Naive B cell (primary cell): ENCODE results near the gene OR51I1. TPM values are rescaled to one million over a fixed set of nuclear protein-coding genes. Genes with fewer than 3 reads are reported as not detected.

ENCODE experiments used
- ATAC-seq, 2 donors: fragments of 150-1000 bp; cut with Tn5 transposase; 2 replicates each; pipeline ENCODE4 v1.10.0; 2021; ENCODE audit warnings: low read depth in 2 of 2, mild to moderate bottlenecking in 2 of 2, moderate library complexity in 2 of 2
- DNase-seq: peaks from one replicate; pipeline ENCODE4 v3.0.0; 2022
- H3K27ac Mint-ChIP-seq, 6 donors: one replicate each; pipeline ENCODE4 v1.8.0; 2020 to 2022; ENCODE audit warnings: mild to moderate bottlenecking in 6 of 6, mixed read lengths in 6 of 6, moderate library complexity in 5 of 6, inconsistent platforms in 2 of 6
- H3K27me3 Mint-ChIP-seq, 3 donors: one replicate each; pipeline ENCODE4 v1.8.0; 2021 to 2022; ENCODE audit warnings: mixed read lengths in 3 of 3, mild to moderate bottlenecking in 1 of 3
- H3K36me3 Mint-ChIP-seq, 2 donors: one replicate each; pipeline ENCODE4 v1.8.0; 2020 to 2022; ENCODE audit warnings: mixed read lengths in 2 of 2, inconsistent platforms in 1 of 2, mild to moderate bottlenecking in 1 of 2
- H3K4me1 Mint-ChIP-seq, 3 donors: one replicate each; pipeline ENCODE4 v1.8.0; 2020 to 2022; ENCODE audit warnings: mixed read lengths in 3 of 3, inconsistent platforms in 1 of 3, mild to moderate bottlenecking in 1 of 3, moderate library complexity in 1 of 3
- H3K4me3 Mint-ChIP-seq, 8 donors: one replicate each; pipeline ENCODE4 v1.8.0; 2020 to 2022; ENCODE audit warnings: mild to moderate bottlenecking in 8 of 8, mixed read lengths in 8 of 8, moderate library complexity in 8 of 8, inconsistent platforms in 2 of 8
- H3K9me3 Mint-ChIP-seq, 7 donors: one replicate each; pipeline ENCODE4 v1.8.0; 2020 to 2022; ENCODE audit warnings: mixed read lengths in 7 of 7, mild to moderate bottlenecking in 5 of 7, inconsistent platforms in 2 of 7, moderate library complexity in 1 of 7
- polyA plus RNA-seq, 6 donors: library from polyadenylated mRNA; unstranded; fragments of 300-500 nt; fragmentation: Illumina TruSeq; gene quantifications; one replicate each; pipeline ENCODE4 v1.2.3, GENCODE V29; 2021; ENCODE audit warnings: low read depth in 6 of 6

Gene OR51I1
- not detected for polyA plus RNA-seq

GRCh38 chr11:5441414-5441813, at the start of gene OR51I1:
TSS of gene OR51I1 (minus strand) at chr11:5441514. CDS start at chr11:5441514, 0 bp downstream.
- no peak within 1 kb of the TSS for H3K4me3 Mint-ChIP-seq
- no peaks in the 10 kb centered on the region for H3K4me1 Mint-ChIP-seq
- ATAC-seq = no peak
- peaks cover 0 to 10% (median 0%) of the 10 kb centered on the region in 7 donors for H3K9me3 Mint-ChIP-seq
- no peak for DNase-seq
- no peaks in the 10 kb centered on the region for H3K36me3 Mint-ChIP-seq
- no peak within 1 kb of the TSS for H3K27ac Mint-ChIP-seq
- H3K27me3 Mint-ChIP-seq = peaks cover 17 to 28% (median 18%) of the 10 kb centered on the region in 3 donors

GRCh38 chr11:5489576-5490357, 48.5 kb upstream of the OR51I1 start:
- no peaks in the 10 kb centered on the region for H3K36me3 Mint-ChIP-seq
- H3K4me1 Mint-ChIP-seq = no peaks in the 10 kb centered on the region
- no peak for ATAC-seq
- no peak overlapping the region for H3K27ac Mint-ChIP-seq
- no peaks in the 10 kb centered on the region for H3K9me3 Mint-ChIP-seq
- H3K27me3 Mint-ChIP-seq = peaks cover 0 to 15% (median 5%) of the 10 kb centered on the region in 3 donors
- no peak overlapping the region for H3K4me3 Mint-ChIP-seq
- no peak for DNase-seq

GRCh38 chr11:5488798-5489399, 47.6 kb upstream of the OR51I1 start:
- no peak for ATAC-seq
- Mint-ChIP-seq H3K27me3 (peaks cover 2 to 8% (median 5%) of the 10 kb centered on the region in 3 donors), H3K4me1 (no peaks in the 10 kb centered on the region), H3K27ac (no peak overlapping the region), H3K4me3 (no peak overlapping the region), H3K9me3 (peaks cover 0 to 2% (median under 1%) of the 10 kb centered on the region in 7 donors), H3K36me3 (no peaks in the 10 kb centered on the region)
- no peak for DNase-seq

GRCh38 chr11:5488385-5488784, 47.1 kb upstream of the OR51I1 start, which contains the start of gene OR52D1:
TSS of gene OR52D1 (plus strand) at chr11:5488685. CDS start at chr11:5488707, 22 bp downstream.
- Mint-ChIP-seq H3K4me3 (no peak within 1 kb of the TSS), H3K4me1 (no peaks in the 10 kb centered on the region), H3K27me3 (peaks cover 5 to 7% (median 6%) of the 10 kb centered on the region in 3 donors), H3K27ac (no peak within 1 kb of the TSS), H3K9me3 (peaks cover 0 to 4% (median 1%) of the 10 kb centered on the region in 7 donors), H3K36me3 (no peaks in the 10 kb centered on the region)
- ATAC-seq = no peak
- no peak for DNase-seq

GRCh38 chr11:5486421-5486820, 45.1 kb upstream of the OR51I1 start:
- Mint-ChIP-seq H3K4me3 (peak overlapping the region in 1 of 8 donors; percentile 3), H3K9me3 (peaks cover 0 to 4% (median 1%) of the 10 kb centered on the region in 7 donors), H3K27ac (no peak overlapping the region), H3K27me3 (peaks cover 5 to 6% (median 6%) of the 10 kb centered on the region in 3 donors), H3K36me3 (no peaks in the 10 kb centered on the region), H3K4me1 (no peaks in the 10 kb centered on the region)
- DNase-seq (no peak), ATAC-seq (no peak)

GRCh38 chr11:5486003-5486402, 44.7 kb upstream of the OR51I1 start:
- DNase-seq (no peak), ATAC-seq (no peak)
- Mint-ChIP-seq H3K4me1 (no peaks in the 10 kb centered on the region), H3K27me3 (peaks cover under 1 to 6% (median 2%) of the 10 kb centered on the region in 3 donors), H3K36me3 (no peaks in the 10 kb centered on the region), H3K27ac (no peak overlapping the region), H3K9me3 (peaks cover 0 to 4% (median 1%) of the 10 kb centered on the region in 7 donors), H3K4me3 (peak overlapping the region in 1 of 8 donors; percentile 3)

GRCh38 chr11:5476186-5476819, 35.0 kb upstream of the OR51I1 start:
- Mint-ChIP-seq H3K9me3 (peaks cover 0 to 2% (median 0%) of the 10 kb centered on the region in 7 donors), H3K27me3 (peaks cover 11 to 26% (median 14%) of the 10 kb centered on the region in 3 donors), H3K4me3 (no peak overlapping the region)

GRCh38 chr11:5473921-5474320, 32.6 kb upstream of the OR51I1 start:
- peaks cover 21 to 39% (median 24%) of the 10 kb centered on the region in 3 donors for H3K27me3 Mint-ChIP-seq
- DNase-seq = no peak
- H3K4me3 Mint-ChIP-seq = no peak overlapping the region
- no peaks in the 10 kb centered on the region for H3K4me1 Mint-ChIP-seq
- no peaks in the 10 kb centered on the region for H3K36me3 Mint-ChIP-seq
- no peak for ATAC-seq
- H3K27ac Mint-ChIP-seq = no peak overlapping the region
- no peaks in the 10 kb centered on the region for H3K9me3 Mint-ChIP-seq

More at GRCh38 chr11:5476186-5476819, 35.0 kb upstream of the OR51I1 start:
- H3K27ac Mint-ChIP-seq = no peak overlapping the region
- no peaks in the 10 kb centered on the region for H3K4me1 Mint-ChIP-seq
- DNase-seq (peak; percentile 32), ATAC-seq (peak in 1 of 2 donors; percentile 27)
- no peaks in the 10 kb centered on the region for H3K36me3 Mint-ChIP-seq

- H3K4me1 Mint-ChIP-seq = no peaks in the 10 kb centered on the region
- DNase-seq (no peak), ATAC-seq (no peak)
- no peak overlapping the region for H3K4me3 Mint-ChIP-seq
- H3K27me3 Mint-ChIP-seq = peaks cover 17 to 22% (median 20%) of the 10 kb centered on the region in 3 donors
- no peaks in the 10 kb centered on the region for H3K36me3 Mint-ChIP-seq
- peaks cover 0 to 3% (median 0%) of the 10 kb centered on the region in 7 donors for H3K9me3 Mint-ChIP-seq
- H3K27ac Mint-ChIP-seq = no peak overlapping the region
These were observed 26.2 kb upstream of the OR51I1 start for GRCh38 chr11:5467527-5467926.

- Mint-ChIP-seq H3K27ac (no peak overlapping the region), H3K4me3 (no peak overlapping the region), H3K27me3 (peaks cover 3 to 18% (median 13%) of the 10 kb centered on the region in 3 donors), H3K4me1 (no peaks in the 10 kb centered on the region), H3K9me3 (peaks cover 0 to 12% (median 6%) of the 10 kb centered on the region in 7 donors), H3K36me3 (peaks cover 0 to 4% of the 10 kb centered on the region in 2 donors)
- ATAC-seq (no peak), DNase-seq (no peak)
These were observed 19.8 kb upstream of the OR51I1 start for GRCh38 chr11:5460983-5461621.

- H3K4me1 Mint-ChIP-seq = no peaks in the 10 kb centered on the region
- H3K27me3 Mint-ChIP-seq = peaks cover 8 to 17% (median 10%) of the 10 kb centered on the region in 3 donors
- DNase-seq (no peak), ATAC-seq (no peak)
- H3K27ac Mint-ChIP-seq = no peak overlapping the region
- peaks cover 0 to 2% (median 0%) of the 10 kb centered on the region in 7 donors for H3K9me3 Mint-ChIP-seq
- no peak overlapping the region for H3K4me3 Mint-ChIP-seq
- H3K36me3 Mint-ChIP-seq = no peaks in the 10 kb centered on the region
These were observed 8.1 kb upstream of the OR51I1 start for GRCh38 chr11:5449432-5449831.

- Mint-ChIP-seq H3K27me3 (peaks cover 12 to 16% (median 12%) of the 10 kb centered on the region in 3 donors), H3K4me3 (no peak within 1 kb of the TSS), H3K27ac (no peak within 1 kb of the TSS), H3K36me3 (no peaks in the 10 kb centered on the region), H3K4me1 (no peaks in the 10 kb centered on the region), H3K9me3 (peaks cover 0 to 2% (median 0%) of the 10 kb centered on the region in 7 donors)
- no peak for DNase-seq
- ATAC-seq = no peak
These were observed 7.7 kb upstream of the OR51I1 start, which contains the start of gene OR51I2 for GRCh38 chr11:5449023-5449422. TSS of gene OR51I2 (plus strand) at chr11:5449323. CDS start at chr11:5453489, 4,166 bp downstream.
